Measurements from ENCODE around the gene SLC38A8.

Gene SLC38A8

GRCh38 chr16:84042308-84042878 is at the start of gene SLC38A8:
Gene SLC38A8, minus strand, starts transcription at chr16:84042795. Its CDS starts 638 bp downstream, at chr16:84042157.
- no peak for DNase-seq (ENCODE audit: low read depth, low spot score)

- DNase-seq (ENCODE audit: low read depth, low spot score): no peak
Measured at GRCh38 chr16:84091460-84091859, 48.9 kb upstream of the SLC38A8 start.

GRCh38 chr16:84090211-84090610 is 47.6 kb upstream of the SLC38A8 start:
- DNase-seq (ENCODE audit: low read depth, low spot score): no peak

- no peak for DNase-seq (ENCODE audit: low read depth, low spot score)
Measured at GRCh38 chr16:84088695-84089395, 46.2 kb upstream of the SLC38A8 start.

- DNase-seq (ENCODE audit: low read depth, low spot score): no peak
Measured at GRCh38 chr16:84087466-84088151, 45.0 kb upstream of the SLC38A8 start.

GRCh38 chr16:84087001-84087400 is 44.4 kb upstream of the SLC38A8 start:
- DNase-seq (ENCODE audit: low read depth, low spot score): no peak

- DNase-seq (ENCODE audit: low read depth, low spot score): no peak
Measured at GRCh38 chr16:84086341-84086740, 43.7 kb upstream of the SLC38A8 start.

GRCh38 chr16:84085773-84086172 is 43.2 kb upstream of the SLC38A8 start:
- DNase-seq (ENCODE audit: low read depth, low spot score): no peak

- DNase-seq (ENCODE audit: low read depth, low spot score): no peak
Measured at GRCh38 chr16:84085271-84085667, 42.7 kb upstream of the SLC38A8 start.

GRCh38 chr16:84084570-84085270 is 42.1 kb upstream of the SLC38A8 start:
- DNase-seq (ENCODE audit: low read depth, low spot score): peak; percentile 24

GRCh38 chr16:84082835-84083569 is 40.4 kb upstream of the SLC38A8 start:
- DNase-seq (ENCODE audit: low read depth, low spot score): no peak

GRCh38 chr16:84082110-84082509 is 39.5 kb upstream of the SLC38A8 start:
- DNase-seq (ENCODE audit: low read depth, low spot score): no peak

GRCh38 chr16:84081446-84081989 is 38.9 kb upstream of the SLC38A8 start:
- DNase-seq (ENCODE audit: low read depth, low spot score): no peak

- DNase-seq (ENCODE audit: low read depth, low spot score): no peak
Measured at GRCh38 chr16:84080813-84081212, 38.2 kb upstream of the SLC38A8 start.

GRCh38 chr16:84080378-84080777 is 37.8 kb upstream of the SLC38A8 start:
- DNase-seq (ENCODE audit: low read depth, low spot score): no peak

GRCh38 chr16:84079664-84080063 is 37.1 kb upstream of the SLC38A8 start:
- no peak for DNase-seq (ENCODE audit: low read depth, low spot score)

- DNase-seq (ENCODE audit: low read depth, low spot score): no peak
Measured at GRCh38 chr16:84075376-84075775, 32.8 kb upstream of the SLC38A8 start.

GRCh38 chr16:84074721-84075120 is 32.1 kb upstream of the SLC38A8 start:
- DNase-seq (ENCODE audit: low read depth, low spot score): no peak

- DNase-seq (ENCODE audit: low read depth, low spot score): no peak
Measured at GRCh38 chr16:84072014-84072413, 29.4 kb upstream of the SLC38A8 start.

GRCh38 chr16:84071121-84071520 is 28.5 kb upstream of the SLC38A8 start:
- no peak for DNase-seq (ENCODE audit: low read depth, low spot score)

- no peak for DNase-seq (ENCODE audit: low read depth, low spot score)
Measured at GRCh38 chr16:84069540-84069939, 26.9 kb upstream of the SLC38A8 start.
